GM12874 (cell line): ENCODE results near the gene HYLS1.

ENCODE experiments used
- TF ChIP-seq, protein P1 (sequence below): IDR thresholded peaks from 2 replicates; pipeline ENCODE4 v1.5.1; 2011; ENCODE audit warnings: low read depth, mild to moderate bottlenecking, control low read depth, low read length, moderate library complexity; ENCODE audit not compliant: insufficient read depth

Gene HYLS1, protein sequence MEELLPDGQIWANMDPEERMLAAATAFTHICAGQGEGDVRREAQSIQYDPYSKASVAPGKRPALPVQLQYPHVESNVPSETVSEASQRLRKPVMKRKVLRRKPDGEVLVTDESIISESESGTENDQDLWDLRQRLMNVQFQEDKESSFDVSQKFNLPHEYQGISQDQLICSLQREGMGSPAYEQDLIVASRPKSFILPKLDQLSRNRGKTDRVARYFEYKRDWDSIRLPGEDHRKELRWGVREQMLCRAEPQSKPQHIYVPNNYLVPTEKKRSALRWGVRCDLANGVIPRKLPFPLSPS

DNA sequence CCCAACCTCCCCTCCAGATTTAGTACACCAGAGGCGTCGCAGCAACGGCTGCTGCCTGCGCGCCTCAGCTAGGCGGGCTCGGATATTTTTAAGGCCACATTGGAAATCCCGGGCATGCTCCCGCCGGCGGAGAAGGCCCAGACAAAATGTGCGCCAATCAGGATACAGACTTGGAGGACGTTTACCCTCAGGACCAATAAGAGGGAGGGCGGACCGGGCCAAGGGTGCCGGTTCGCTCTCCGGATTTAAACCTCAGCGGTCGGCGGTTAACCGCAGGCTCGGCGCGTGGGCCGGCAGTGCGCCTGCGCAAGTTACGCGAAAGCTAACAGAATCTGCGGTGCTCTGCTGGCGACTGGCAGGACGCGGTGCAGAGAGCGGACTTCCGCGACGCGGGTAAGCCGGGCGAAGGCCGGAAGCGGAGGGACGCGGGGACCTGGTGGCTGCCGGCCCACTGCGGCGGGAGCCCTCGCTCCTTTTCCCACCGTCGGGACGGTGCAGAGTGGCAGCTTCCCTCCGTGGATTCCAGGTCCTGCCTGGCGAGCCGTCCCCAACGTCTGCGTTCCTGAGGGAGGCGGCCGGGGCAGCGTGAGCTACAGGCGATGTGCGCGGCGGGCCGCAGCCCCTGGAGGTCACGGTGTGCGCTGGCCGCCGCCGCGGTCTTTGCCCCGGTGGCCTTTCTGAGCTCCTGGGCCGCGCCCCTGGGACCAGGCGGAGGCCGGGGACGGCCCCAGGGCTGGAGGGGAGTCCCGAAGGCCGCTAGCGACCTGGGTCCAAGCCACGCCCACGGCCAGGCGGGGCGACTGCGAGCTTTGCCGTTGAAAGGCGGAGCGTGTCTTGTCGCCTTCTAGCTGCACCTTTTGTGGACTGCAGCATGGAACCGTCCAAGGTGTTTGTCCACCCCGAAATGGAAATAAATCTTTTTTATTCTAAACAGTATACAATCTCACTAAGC lies at the start of gene HYLS1:
HYLS1 (plus strand) TSS at position 296 of the 952 bp plus-strand sequence. CDS start 11,701 bp downstream, outside the sequence.
- TF ChIP-seq, protein P1, sequence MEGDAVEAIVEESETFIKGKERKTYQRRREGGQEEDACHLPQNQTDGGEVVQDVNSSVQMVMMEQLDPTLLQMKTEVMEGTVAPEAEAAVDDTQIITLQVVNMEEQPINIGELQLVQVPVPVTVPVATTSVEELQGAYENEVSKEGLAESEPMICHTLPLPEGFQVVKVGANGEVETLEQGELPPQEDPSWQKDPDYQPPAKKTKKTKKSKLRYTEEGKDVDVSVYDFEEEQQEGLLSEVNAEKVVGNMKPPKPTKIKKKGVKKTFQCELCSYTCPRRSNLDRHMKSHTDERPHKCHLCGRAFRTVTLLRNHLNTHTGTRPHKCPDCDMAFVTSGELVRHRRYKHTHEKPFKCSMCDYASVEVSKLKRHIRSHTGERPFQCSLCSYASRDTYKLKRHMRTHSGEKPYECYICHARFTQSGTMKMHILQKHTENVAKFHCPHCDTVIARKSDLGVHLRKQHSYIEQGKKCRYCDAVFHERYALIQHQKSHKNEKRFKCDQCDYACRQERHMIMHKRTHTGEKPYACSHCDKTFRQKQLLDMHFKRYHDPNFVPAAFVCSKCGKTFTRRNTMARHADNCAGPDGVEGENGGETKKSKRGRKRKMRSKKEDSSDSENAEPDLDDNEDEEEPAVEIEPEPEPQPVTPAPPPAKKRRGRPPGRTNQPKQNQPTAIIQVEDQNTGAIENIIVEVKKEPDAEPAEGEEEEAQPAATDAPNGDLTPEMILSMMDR = 0 out of 2 replicates have a peak, but pooled peaks have one; percentile 23

DNA sequence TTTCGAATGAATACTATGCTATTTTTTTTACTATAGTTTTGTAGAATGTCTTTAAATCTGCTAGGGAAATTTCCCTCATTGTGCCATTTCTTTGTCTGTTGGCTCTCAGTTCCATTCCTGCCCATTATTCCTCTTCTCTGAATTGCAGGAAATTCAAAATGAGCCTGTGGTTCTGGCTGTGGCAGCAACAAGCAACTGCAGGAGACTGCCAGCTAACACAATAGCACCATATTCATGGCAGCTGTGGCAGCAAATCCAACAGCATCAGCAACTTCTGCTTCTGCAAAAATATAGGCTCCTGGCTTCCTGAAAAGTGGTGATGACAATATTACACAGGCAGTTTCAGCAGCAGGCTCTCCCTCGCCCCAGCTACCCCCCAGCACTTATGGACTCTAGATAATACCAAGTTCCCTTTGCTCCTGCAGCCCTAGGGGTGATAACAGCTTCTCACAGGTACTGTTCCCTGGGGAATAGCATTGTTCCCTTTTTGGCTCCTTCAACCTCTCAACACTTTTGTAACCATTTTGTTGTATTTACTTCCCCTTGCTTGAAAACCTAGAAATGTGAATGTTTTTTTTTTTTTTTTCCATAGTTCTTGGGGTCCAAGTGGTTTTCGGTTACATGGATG lies 45.0 kb upstream of the HYLS1 start:
- TF ChIP-seq, protein P1 = no peak

DNA sequence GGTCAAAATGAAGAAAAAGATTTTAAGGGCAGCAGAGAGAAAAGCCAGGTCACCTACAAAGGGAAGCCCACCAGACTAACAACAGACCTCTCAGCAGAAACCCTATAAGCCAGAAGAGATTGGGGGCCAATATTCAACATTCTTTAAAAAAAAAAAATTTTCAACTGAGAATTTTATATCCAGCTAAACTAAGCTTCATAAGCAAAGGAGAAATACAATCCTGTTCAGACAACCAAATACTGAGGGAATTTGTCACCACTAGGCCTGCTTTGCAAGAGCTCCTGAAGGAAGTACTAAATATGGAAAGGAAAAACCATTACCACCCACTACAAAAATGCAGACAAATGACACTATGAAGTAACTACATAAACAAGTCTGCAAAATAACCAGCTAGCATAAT lies 41.3 kb upstream of the HYLS1 start:
- TF ChIP-seq, protein P1 = no peak

DNA sequence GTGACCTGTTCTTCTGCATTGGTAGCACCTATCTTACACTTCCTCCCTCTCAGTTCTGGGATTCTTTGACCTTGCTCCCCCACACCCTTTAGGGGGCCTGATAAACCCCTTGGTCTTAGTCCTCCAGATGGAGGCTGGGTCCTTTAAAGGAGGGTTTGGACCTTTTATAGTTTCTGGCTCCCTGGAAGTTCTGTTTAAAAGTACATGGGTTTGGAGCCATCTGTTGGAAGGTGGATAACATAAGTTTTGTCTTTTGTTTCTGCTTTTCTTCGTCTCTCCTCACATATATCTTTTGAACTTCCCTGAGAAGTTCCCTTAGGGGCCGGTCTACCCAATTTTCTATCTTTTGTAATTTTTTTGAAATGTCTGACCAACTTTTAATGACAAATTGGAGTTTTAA lies 17.9 kb upstream of the HYLS1 start:
- TF ChIP-seq, protein P1 = no peak

DNA sequence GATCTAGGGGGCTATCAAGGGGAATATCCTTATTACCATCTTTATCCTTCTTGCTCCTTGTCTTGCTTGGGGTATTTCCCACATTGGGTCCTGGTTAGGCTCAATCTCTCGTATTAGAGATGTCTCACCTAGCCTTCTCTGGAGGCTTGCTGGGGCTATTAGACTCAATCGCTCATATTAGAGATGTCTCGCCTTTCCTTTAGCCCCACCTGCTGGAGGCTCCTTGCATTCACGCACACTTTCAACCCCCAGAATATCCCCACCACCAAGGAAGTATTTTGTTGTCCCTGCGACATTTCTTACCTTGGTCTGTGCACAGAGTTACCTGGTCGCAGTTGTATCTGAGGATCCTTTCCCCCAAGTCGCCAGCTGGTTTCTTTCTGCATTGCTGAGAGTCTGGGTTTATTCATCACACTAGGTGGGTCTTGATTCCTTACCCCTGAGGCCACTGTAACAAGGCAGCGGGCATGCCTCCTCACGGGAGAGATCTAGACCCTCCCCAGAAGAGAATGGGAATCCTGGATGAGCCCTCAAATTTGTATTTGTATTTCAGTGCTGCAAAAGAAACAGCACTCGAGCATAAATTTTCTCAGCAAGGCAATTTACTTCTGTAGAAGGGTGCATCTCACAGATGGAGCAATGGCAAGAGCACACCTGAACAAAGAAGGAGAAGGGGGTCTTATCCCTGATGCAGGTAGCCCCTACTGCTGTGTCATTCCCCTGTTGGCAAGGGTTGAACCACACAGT lies 15.9 kb upstream of the HYLS1 start:
- TF ChIP-seq, protein P1 = no peak

DNA sequence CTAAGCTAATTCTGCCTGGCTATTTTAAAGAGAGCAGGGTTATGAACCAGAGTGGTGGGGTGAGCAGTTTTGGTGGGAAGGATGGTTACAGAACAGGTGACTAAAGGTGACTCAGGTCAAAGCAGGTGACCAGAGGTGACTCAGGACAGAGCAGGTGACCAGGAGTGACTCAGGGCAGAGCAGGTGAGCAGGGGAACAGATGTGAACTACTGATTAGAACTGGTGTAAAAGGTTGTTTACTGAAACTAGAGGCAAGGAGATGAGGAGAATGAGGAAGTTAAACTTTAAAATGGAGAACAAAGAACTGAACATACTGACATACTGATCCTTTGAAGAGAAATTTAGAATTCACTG lies 15.4 kb upstream of the HYLS1 start:
- TF ChIP-seq, protein P1 = no peak
